DMS 273 treated with DMSO at 0.1 percent for 48 hours (cell line): ENCODE data around the gene SPDYE11.
"Not testable (repeated sequence)": the region's sequence is repeated elsewhere in the genome, so short reads cannot be mapped to it uniquely, and the experiment has no call there.

Experiments used
- DNase-seq: peaks from one replicate; lab custom pipeline; 2025; lab: John Stamatoyannopoulos, UW

The SPDYE11 gene, protein sequence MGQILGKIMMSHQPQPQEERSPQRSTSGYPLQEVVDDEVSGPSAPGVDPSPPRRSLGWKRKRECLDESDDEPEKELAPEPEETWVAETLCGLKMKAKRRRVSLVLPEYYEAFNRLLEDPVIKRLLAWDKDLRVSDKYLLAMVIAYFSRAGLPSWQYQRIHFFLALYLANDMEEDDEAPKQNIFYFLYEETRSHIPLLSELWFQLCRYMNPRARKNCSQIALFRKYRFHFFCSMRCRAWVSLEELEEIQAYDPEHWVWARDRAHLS

DNA sequence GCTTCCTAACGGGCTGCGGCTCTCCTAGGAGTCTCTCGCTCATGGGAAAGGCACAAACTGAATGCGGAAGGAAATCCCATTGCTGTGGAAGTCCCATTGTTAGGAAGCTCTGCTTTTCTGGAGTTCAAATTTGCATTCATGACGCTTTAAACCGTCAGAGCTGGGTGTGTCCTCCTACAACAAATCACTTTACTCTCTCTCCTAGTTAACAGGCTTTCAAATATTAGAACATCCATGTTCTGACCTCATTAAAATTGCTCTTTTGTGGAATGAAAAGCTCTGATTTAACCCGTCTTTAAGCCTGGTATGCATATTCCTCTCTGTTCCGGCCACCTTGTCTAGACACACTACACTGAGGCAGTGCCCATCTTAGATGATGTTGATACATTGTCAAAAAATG, at the start of gene SPDYE11:
Gene SPDYE11, minus strand, starts transcription at position 101 of the 400 bp plus-strand sequence. CDS start 1,800 bp downstream, outside the sequence.
- DNase-seq, result not testable (repeated sequence)

DNA sequence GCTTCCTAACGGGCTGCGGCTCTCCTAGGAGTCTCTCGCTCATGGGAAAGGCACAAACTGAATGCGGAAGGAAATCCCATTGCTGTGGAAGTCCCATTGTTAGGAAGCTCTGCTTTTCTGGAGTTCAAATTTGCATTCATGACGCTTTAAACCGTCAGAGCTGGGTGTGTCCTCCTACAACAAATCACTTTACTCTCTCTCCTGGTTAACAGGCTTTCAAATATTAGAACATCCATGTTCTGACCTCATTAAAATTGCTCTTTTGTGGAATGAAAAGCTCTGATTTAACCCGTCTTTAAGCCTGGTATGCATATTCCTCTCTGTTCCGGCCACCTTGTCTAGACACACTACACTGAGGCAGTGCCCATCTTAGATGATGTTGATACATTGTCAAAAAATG, 28.2 kb upstream of the SPDYE11 start, which contains the start of gene SPDYE9:
Gene SPDYE9, minus strand, starts transcription at position 101 of the 400 bp plus-strand sequence. CDS start 1,800 bp downstream, outside the sequence.
- not testable (repeated sequence) for DNase-seq

DNA sequence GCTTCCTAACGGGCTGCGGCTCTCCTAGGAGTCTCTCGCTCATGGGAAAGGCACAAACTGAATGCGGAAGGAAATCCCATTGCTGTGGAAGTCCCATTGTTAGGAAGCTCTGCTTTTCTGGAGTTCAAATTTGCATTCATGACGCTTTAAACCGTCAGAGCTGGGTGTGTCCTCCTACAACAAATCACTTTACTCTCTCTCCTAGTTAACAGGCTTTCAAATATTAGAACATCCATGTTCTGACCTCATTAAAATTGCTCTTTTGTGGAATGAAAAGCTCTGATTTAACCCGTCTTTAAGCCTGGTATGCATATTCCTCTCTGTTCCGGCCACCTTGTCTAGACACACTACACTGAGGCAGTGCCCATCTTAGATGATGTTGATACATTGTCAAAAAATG, 28.0 kb downstream of the SPDYE11 start, which contains the start of gene SPDYE8:
Gene SPDYE8, minus strand, starts transcription at position 101 of the 400 bp plus-strand sequence. CDS start 1,800 bp downstream, outside the sequence.
- DNase-seq, result not testable (repeated sequence)

DNA sequence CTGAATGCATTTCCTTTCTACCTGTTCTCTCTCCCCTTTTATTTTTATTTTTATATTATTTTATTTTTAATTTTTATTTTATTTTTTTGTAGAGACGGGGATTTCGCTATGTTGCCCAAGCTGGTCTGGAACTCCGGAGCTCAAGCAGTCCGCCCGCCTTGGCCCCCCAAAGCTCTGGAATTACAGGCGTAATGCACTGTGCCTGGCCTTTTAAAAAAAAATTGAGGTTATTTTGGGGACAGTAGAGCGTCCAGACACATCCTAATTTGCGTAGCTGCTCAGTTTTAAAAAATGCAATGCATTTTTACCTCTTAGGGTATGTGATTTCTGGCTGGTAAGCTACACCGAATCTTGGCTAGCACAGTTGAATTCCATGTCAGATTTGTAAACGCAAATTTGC, 51.2 kb downstream of the SPDYE11 start:
- not testable (repeated sequence) for DNase-seq

DNA sequence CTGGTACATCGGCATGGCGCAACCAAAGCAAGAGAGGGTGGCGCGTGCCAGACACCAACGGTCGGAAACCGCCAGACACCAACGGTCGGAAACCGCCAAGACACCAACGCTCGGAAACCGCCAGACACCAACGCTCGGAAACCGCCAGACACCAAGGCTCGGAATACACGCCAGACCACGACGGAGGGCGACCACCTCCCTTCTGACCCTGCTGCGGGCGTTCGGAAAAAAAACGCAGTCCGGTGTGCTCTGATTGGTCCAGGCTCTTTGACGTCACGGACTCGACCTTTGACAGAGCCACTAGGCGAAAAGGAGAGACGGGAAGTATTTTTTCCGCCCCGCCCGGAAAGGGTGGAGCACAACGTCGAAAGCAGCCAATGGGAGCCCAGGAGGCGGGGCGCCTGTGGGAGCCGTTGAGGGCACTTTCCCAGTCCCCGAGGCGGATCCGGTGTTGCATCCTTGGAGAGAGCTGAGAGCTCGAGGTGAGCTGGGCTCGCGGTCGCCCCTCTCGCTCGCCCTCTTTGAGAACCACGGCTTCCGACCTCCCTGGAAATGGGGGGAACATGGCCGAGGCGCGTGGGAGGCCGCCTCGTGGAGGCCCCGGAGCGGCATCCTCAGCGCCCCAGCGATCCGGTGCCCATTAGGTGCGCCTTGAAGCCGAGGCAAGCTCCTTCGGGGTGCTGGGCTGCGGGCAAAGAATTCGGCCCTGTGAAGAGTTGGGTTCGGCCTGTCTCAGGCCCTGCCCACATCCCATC, 51.8 kb downstream of the SPDYE11 start:
- DNase-seq, result not testable (repeated sequence)

DNA sequence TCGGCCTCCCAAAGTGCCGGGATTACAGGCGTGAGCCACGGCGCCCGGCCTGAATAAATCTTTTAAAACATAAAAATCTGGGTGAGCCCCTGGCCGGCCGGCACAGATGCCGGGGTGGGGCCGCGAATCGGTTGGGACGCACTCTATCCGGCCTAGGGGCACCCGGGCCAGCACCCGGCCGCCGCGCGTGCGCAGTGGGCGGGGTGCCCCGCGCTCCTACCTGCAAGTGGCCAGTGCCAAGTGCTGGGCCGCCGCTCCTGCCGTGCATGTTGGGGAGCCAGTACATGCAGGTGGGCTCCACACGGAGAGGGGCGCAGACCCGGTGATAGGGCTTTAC, 52.4 kb downstream of the SPDYE11 start:
- DNase-seq, result not testable (repeated sequence)

DNA sequence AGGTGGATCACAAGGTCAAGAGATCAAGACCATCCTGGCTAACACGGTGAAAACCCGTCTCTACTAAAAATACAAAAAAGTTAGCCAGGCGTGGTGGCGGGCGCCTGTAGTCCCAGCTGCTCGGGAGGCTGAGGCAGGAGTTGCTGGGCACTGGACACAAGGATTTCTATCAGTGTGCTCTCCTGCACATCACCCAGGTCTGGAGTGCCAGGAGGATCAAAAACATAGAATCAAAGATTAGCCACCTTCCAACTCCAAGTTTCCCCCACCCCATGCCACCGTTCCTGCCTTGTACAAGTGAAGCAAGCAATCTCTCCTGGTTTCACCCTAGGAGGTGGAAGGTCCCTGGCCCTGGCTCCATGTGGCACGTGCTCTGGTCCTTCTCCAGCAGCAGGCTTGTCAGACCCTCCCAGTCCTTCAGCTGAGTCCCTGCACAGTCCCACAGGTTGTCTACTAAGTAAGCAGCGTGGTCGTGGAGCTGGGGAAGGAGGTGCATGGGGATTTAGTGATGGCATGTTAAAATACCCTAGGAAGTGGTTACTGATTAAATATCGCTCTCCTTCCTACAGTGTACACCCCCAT, 59.7 kb downstream of the SPDYE11 start:
- DNase-seq, result not testable (repeated sequence)
